Measurements from ENCODE around the gene TRMT1.

Gene TRMT1

GRCh38 chr19:13063461-13064091 lies 53.0 kb downstream of the TRMT1 start:
- Histone ChIP-seq H4K20me1 (ENCODE audit: insufficient read depth) (no peaks in the 10 kb centered on the region), H3K4me3 (IDR thresholded peaks at IDR 0.05; ENCODE audit: insufficient read depth, low read depth, low read length) (no peak overlapping the region), H3K9ac (no peak overlapping the region), H3K27ac (no peak overlapping the region), H3K36me3 (ENCODE audit: insufficient read depth) (no peaks in the 10 kb centered on the region), H3K27me3 (ENCODE audit: insufficient read depth, low read depth) (peaks cover 42% of the 10 kb centered on the region), H3K4me2 (no peak overlapping the region), H3K79me2 (ENCODE audit: insufficient read depth, low read depth) (no peaks in the 10 kb centered on the region), H3K4me1 (ENCODE audit: low read depth, poor library complexity, severe bottlenecking) (peaks cover 13% of the 10 kb centered on the region), H2AFZ (ENCODE audit: low read depth) (no peak overlapping the region)
- TF ChIP-seq, protein P1, sequence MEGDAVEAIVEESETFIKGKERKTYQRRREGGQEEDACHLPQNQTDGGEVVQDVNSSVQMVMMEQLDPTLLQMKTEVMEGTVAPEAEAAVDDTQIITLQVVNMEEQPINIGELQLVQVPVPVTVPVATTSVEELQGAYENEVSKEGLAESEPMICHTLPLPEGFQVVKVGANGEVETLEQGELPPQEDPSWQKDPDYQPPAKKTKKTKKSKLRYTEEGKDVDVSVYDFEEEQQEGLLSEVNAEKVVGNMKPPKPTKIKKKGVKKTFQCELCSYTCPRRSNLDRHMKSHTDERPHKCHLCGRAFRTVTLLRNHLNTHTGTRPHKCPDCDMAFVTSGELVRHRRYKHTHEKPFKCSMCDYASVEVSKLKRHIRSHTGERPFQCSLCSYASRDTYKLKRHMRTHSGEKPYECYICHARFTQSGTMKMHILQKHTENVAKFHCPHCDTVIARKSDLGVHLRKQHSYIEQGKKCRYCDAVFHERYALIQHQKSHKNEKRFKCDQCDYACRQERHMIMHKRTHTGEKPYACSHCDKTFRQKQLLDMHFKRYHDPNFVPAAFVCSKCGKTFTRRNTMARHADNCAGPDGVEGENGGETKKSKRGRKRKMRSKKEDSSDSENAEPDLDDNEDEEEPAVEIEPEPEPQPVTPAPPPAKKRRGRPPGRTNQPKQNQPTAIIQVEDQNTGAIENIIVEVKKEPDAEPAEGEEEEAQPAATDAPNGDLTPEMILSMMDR (conservative IDR thresholded peaks at IDR 0.05; ENCODE audit: low read depth, low read length), result no peak

GRCh38 chr19:13062317-13062716 lies 54.2 kb downstream of the TRMT1 start:
- Histone ChIP-seq H3K36me3 (ENCODE audit: insufficient read depth) (no peaks in the 10 kb centered on the region), H3K9ac (no peak overlapping the region), H3K79me2 (ENCODE audit: insufficient read depth, low read depth) (no peaks in the 10 kb centered on the region)

GRCh38 chr19:13060964-13061927 lies 55.3 kb downstream of the TRMT1 start:
- Histone ChIP-seq H3K4me3 (IDR thresholded peaks at IDR 0.05; ENCODE audit: insufficient read depth, low read depth, low read length) (no peak overlapping the region), H2AFZ (ENCODE audit: low read depth) (peak overlapping the region; percentile 85), H3K27me3 (ENCODE audit: insufficient read depth, low read depth) (peaks cover 47% of the 10 kb centered on the region), H3K79me2 (ENCODE audit: insufficient read depth, low read depth) (no peaks in the 10 kb centered on the region), H3K9ac (no peak overlapping the region), H3K36me3 (ENCODE audit: insufficient read depth) (no peaks in the 10 kb centered on the region), H3K4me1 (ENCODE audit: low read depth, poor library complexity, severe bottlenecking) (peaks cover 13% of the 10 kb centered on the region), H3K27ac (no peak overlapping the region), H4K20me1 (ENCODE audit: insufficient read depth) (no peaks in the 10 kb centered on the region), H3K4me2 (peak overlapping the region; percentile 91)
- TF ChIP-seq, protein P1 (conservative IDR thresholded peaks at IDR 0.05; ENCODE audit: low read depth, low read length), result peak; percentile 93

More at GRCh38 chr19:13062317-13062716, 54.2 kb downstream of the TRMT1 start:
- Histone ChIP-seq H3K4me2 (no peak overlapping the region), H3K27ac (no peak overlapping the region), H2AFZ (ENCODE audit: low read depth) (no peak overlapping the region), H3K4me3 (IDR thresholded peaks at IDR 0.05; ENCODE audit: insufficient read depth, low read depth, low read length) (no peak overlapping the region), H3K4me1 (ENCODE audit: low read depth, poor library complexity, severe bottlenecking) (peaks cover 13% of the 10 kb centered on the region), H3K27me3 (ENCODE audit: insufficient read depth, low read depth) (peaks cover 37% of the 10 kb centered on the region), H4K20me1 (ENCODE audit: insufficient read depth) (no peaks in the 10 kb centered on the region)
- TF ChIP-seq, protein P1 (conservative IDR thresholded peaks at IDR 0.05; ENCODE audit: low read depth, low read length), result no peak

DNA sequence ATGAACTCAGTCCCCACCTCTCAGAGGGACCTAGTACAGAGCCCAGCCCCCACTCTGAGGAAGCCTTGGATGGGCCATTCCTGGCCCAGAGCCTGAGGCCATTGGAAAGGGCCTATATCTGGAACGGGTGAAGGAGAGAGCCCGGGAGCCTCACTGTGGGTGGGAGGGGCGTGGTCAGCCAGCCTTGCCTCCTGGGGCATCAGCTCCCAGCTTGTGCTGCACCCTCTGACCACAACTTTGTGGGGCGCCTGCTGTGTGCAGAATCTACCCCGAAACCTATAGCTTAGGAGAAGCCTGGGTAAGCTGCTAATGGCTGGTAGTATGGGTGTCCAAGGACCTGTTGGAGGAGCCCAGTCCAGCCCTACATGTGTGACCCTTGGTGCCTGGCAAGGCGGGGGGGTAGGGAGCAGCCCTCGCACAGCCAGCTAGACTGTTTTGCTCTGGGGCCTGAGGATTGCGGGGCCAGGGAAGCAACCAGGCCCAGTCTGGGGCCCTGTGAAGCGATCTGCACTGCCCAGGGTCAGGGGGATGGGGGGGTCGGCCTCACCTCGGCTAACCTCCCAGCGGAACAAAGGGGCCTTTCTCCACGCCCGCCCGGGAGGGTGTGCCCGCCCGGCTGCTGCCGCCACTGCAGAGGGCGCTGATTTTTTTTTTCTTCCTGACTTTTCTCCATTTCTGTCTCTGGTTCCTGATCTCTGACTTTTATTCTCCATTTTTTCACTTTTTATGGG lies 56.1 kb downstream of the TRMT1 start:
- TF ChIP-seq, protein P1 (conservative IDR thresholded peaks at IDR 0.05; ENCODE audit: low read depth, low read length), result no peak
- H3K4me1 ChIP-seq (ENCODE audit: low read depth, poor library complexity, severe bottlenecking), result peaks cover 13% of the 10 kb centered on the region
- no peaks in the 10 kb centered on the region for H4K20me1 ChIP-seq (ENCODE audit: insufficient read depth)
- H3K4me3 ChIP-seq (IDR thresholded peaks at IDR 0.05; ENCODE audit: insufficient read depth, low read depth, low read length), result no peak overlapping the region
- H3K27ac ChIP-seq, result no peak overlapping the region
- no peak overlapping the region for H3K9ac ChIP-seq
- H3K36me3 ChIP-seq (ENCODE audit: insufficient read depth), result no peaks in the 10 kb centered on the region
- H2AFZ ChIP-seq (ENCODE audit: low read depth), result no peak overlapping the region
- peak overlapping the region; percentile 91 for H3K4me2 ChIP-seq
- no peaks in the 10 kb centered on the region for H3K79me2 ChIP-seq (ENCODE audit: insufficient read depth, low read depth)
- peaks cover 56% of the 10 kb centered on the region for H3K27me3 ChIP-seq (ENCODE audit: insufficient read depth, low read depth)

Measured in KMS-11 (cell line).